B cell (primary cell): ENCODE results near the gene WTAP.

Experiments
- EZH2 ChIP-seq: IDR thresholded peaks from 2 replicates; pipeline ENCODE4 v1.6.1; 2012; ENCODE audit warnings: borderline replicate concordance, low read depth, mild to moderate bottlenecking, moderate library complexity, low read length; ENCODE audit not compliant: insufficient read depth, poor library complexity, severe bottlenecking
- TF ChIP-seq, protein P1 (sequence below): fragments of 200-600 bp; IDR thresholded peaks from one replicate; pipeline ENCODE4 v1.8.0; 2022; ENCODE audit warnings: antibody characterized with exemption, mild to moderate bottlenecking

DNA sequence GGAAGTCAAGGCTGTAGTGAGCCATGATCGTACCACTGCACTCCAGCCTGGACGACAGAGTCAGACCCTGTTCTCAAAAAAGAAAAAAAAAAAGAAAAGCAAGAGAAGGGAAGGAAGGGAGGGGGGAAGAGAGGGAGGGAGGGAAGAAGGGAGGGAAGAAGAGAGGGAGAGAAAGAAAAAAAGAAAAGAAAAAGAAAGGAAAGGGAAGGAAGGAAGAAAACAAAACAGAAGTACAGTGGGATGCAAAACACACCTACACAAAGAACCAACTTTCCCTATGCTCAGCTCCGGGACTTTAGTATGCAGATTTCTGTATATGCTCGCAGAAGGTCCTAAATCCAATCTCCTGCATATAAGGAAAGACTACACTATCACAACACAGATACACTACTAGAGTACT lies 2.5 kb upstream of the WTAP start:
- TF ChIP-seq, protein P1, sequence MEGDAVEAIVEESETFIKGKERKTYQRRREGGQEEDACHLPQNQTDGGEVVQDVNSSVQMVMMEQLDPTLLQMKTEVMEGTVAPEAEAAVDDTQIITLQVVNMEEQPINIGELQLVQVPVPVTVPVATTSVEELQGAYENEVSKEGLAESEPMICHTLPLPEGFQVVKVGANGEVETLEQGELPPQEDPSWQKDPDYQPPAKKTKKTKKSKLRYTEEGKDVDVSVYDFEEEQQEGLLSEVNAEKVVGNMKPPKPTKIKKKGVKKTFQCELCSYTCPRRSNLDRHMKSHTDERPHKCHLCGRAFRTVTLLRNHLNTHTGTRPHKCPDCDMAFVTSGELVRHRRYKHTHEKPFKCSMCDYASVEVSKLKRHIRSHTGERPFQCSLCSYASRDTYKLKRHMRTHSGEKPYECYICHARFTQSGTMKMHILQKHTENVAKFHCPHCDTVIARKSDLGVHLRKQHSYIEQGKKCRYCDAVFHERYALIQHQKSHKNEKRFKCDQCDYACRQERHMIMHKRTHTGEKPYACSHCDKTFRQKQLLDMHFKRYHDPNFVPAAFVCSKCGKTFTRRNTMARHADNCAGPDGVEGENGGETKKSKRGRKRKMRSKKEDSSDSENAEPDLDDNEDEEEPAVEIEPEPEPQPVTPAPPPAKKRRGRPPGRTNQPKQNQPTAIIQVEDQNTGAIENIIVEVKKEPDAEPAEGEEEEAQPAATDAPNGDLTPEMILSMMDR = no peak
- no peak for TF ChIP-seq EZH2
